Activated T-cell treated with anti-CD3 and anti-CD28 coated beads for 4 hours (primary cell): ENCODE results near the gene MYBPC1.
"Not testable (repeated sequence)": the region's sequence is repeated elsewhere in the genome, so short reads cannot be mapped to it uniquely, and the experiment has no call there.

Experiments used
- DNase-seq: peaks from one replicate; pipeline ENCODE4 v3.0.0-alpha.2; 2020

Gene MYBPC1

GRCh38 chr12:101607894-101608293 is 13.1 kb downstream of the MYBPC1 start:
- no peak for DNase-seq

- no peak for DNase-seq
Measured at GRCh38 chr12:101608301-101609133, 13.7 kb downstream of the MYBPC1 start.

- no peak for DNase-seq
Measured at GRCh38 chr12:101609198-101609597, 14.4 kb downstream of the MYBPC1 start.

- no peak for DNase-seq
Measured at GRCh38 chr12:101612160-101612916, 17.6 kb downstream of the MYBPC1 start.

- no peak for DNase-seq
Measured at GRCh38 chr12:101616027-101616494, 21.3 kb downstream of the MYBPC1 start.

GRCh38 chr12:101619026-101619786 is 24.4 kb downstream of the MYBPC1 start:
- DNase-seq, result no peak

GRCh38 chr12:101619858-101620761 is 25.3 kb downstream of the MYBPC1 start:
- no peak for DNase-seq

- DNase-seq, result no peak
Measured at GRCh38 chr12:101620762-101621133, 26.0 kb downstream of the MYBPC1 start.

- no peak for DNase-seq
Measured at GRCh38 chr12:101628676-101629075, 33.9 kb downstream of the MYBPC1 start.

GRCh38 chr12:101634724-101635123 is 40.0 kb downstream of the MYBPC1 start:
- DNase-seq, result no peak

GRCh38 chr12:101637936-101638335 is 43.2 kb downstream of the MYBPC1 start:
- no peak for DNase-seq

GRCh38 chr12:101642115-101643067 is 47.6 kb downstream of the MYBPC1 start:
- no peak for DNase-seq

- DNase-seq, result no peak
Measured at GRCh38 chr12:101647711-101648110, 52.9 kb downstream of the MYBPC1 start.

GRCh38 chr12:101648195-101648594 is 53.4 kb downstream of the MYBPC1 start:
- no peak for DNase-seq

- no peak for DNase-seq
Measured at GRCh38 chr12:101650346-101651117, 55.8 kb downstream of the MYBPC1 start.

- no peak for DNase-seq
Measured at GRCh38 chr12:101653030-101653429, 58.3 kb downstream of the MYBPC1 start.

- DNase-seq, result no peak
Measured at GRCh38 chr12:101653503-101653902, 58.7 kb downstream of the MYBPC1 start.

GRCh38 chr12:101654442-101654841 is 59.7 kb downstream of the MYBPC1 start:
- no peak for DNase-seq

- DNase-seq, result no peak
Measured at GRCh38 chr12:101655393-101655792, 60.6 kb downstream of the MYBPC1 start.

- DNase-seq, result not testable (repeated sequence)
Measured at GRCh38 chr12:101660662-101661061, 65.9 kb downstream of the MYBPC1 start.
